SK-N-SH treated with all-trans-retinoic acid at 6 μM for 48 hours (cell line): ENCODE measurements around the gene HECTD3.
A peak's percentile ranks its signal among the peaks of the same experiment; 100 is the strongest.
"Not testable (repeated sequence)": the region's sequence is repeated elsewhere in the genome, so short reads cannot be mapped to it uniquely, and the experiment has no call there.

Source experiments
- ATAC-seq: fragments of 200-7000 bp; cut with Tn5 transposase; 3 replicates; pipeline ENCODE4 v1.9.1; 2020; ENCODE audit warnings: mild to moderate bottlenecking, moderate library complexity
- ARNTL ChIP-seq: fragments of 450-650 bp; formaldehyde crosslinking; IDR thresholded peaks from 2 replicates; pipeline ENCODE4 v1.5.0; 2020; ENCODE audit warnings: low read depth, mild to moderate bottlenecking, moderate library complexity, borderline replicate concordance
- BACH2 ChIP-seq: fragments of 250-450 bp; sonication (Bioruptor Pico); IDR thresholded peaks from 2 replicates; pipeline ENCODE4 v1.9.0; 2021; ENCODE audit warnings: mild to moderate bottlenecking, borderline replicate concordance
- CREB5 ChIP-seq: fragments of 250-450 bp; sonication (Bioruptor Pico); IDR thresholded peaks from 2 replicates; pipeline ENCODE4 v1.5.1; 2020; ENCODE audit warnings: low read depth, mild to moderate bottlenecking, moderate library complexity
- CSDC2 ChIP-seq: fragments of 250-450 bp; sonication (Bioruptor Pico); IDR thresholded peaks from 2 replicates; pipeline ENCODE4 v1.5.0; 2020; ENCODE audit warnings: mild to moderate bottlenecking, moderate library complexity
- CSRNP3 ChIP-seq: fragments of 250-450 bp; sonication (Bioruptor Pico); IDR thresholded peaks from 2 replicates; pipeline ENCODE4 v1.5.1; 2021; ENCODE audit warnings: mild to moderate bottlenecking, moderate library complexity
- ESRRG ChIP-seq: fragments of 250-450 bp; sonication (Bioruptor Pico); IDR thresholded peaks from 2 replicates; pipeline ENCODE4 v1.6.1; 2021; ENCODE audit warnings: mild to moderate bottlenecking
- GLIS3 ChIP-seq: fragments of 250-450 bp; sonication (Bioruptor Pico); IDR thresholded peaks from 2 replicates; pipeline ENCODE4 v1.5.0; 2020; ENCODE audit warnings: mild to moderate bottlenecking, moderate library complexity
- ISL1 ChIP-seq: fragments of 250-450 bp; sonication (Bioruptor Pico); IDR thresholded peaks from 2 replicates; pipeline ENCODE4 v2.1.2; 2022; ENCODE audit warnings: mild to moderate bottlenecking, moderate library complexity
- OSR1 ChIP-seq: fragments of 250-450 bp; sonication (Bioruptor Pico); IDR thresholded peaks from 2 replicates; pipeline ENCODE4 v1.8.0; 2022; ENCODE audit warnings: moderate library complexity, mild to moderate bottlenecking, inconsistent platforms
- PATZ1 ChIP-seq: fragments of 250-450 bp; sonication (Bioruptor Pico); IDR thresholded peaks from 2 replicates; pipeline ENCODE4 v1.8.0; 2020; ENCODE audit warnings: mild to moderate bottlenecking, moderate library complexity, borderline replicate concordance
- POU6F1 ChIP-seq: fragments of 250-450 bp; sonication (Bioruptor Pico); IDR thresholded peaks from 2 replicates; pipeline ENCODE4 v1.8.0; 2021; ENCODE audit warnings: low read depth, mild to moderate bottlenecking, moderate library complexity, borderline replicate concordance
- PPARA ChIP-seq: fragments of 250-450 bp; sonication (Bioruptor Pico); IDR thresholded peaks from 2 replicates; pipeline ENCODE4 v1.5.0; 2020; ENCODE audit warnings: mild to moderate bottlenecking, borderline replicate concordance
- RARB ChIP-seq: fragments of 250-450 bp; sonication (Bioruptor Pico); IDR thresholded peaks from 2 replicates; pipeline ENCODE4 v1.8.0; 2021; ENCODE audit warnings: mild to moderate bottlenecking, moderate library complexity
- SNAI2 ChIP-seq: fragments of 250-450 bp; sonication (Bioruptor Pico); IDR thresholded peaks from 2 replicates; pipeline ENCODE4 v1.5.0; 2020; ENCODE audit warnings: mild to moderate bottlenecking, moderate library complexity
- TCF4 ChIP-seq: fragments of 250-450 bp; sonication (Bioruptor Pico); IDR thresholded peaks from 2 replicates; pipeline ENCODE4 v1.8.0; 2021; ENCODE audit warnings: mild to moderate bottlenecking, moderate library complexity, borderline replicate concordance
- TOX ChIP-seq: fragments of 250-450 bp; sonication (Bioruptor Pico); IDR thresholded peaks from 2 replicates; pipeline ENCODE4 v1.8.0; 2021; ENCODE audit warnings: mild to moderate bottlenecking, moderate library complexity, borderline replicate concordance
- ZC3H10 ChIP-seq: fragments of 250-450 bp; sonication (Bioruptor Pico); IDR thresholded peaks from 2 replicates; pipeline ENCODE4 v1.5.1; 2021; ENCODE audit warnings: mild to moderate bottlenecking, moderate library complexity
- ZFP3 ChIP-seq: fragments of 250-450 bp; sonication (Bioruptor Pico); IDR thresholded peaks from 2 replicates; pipeline ENCODE4 v1.5.0; 2020; ENCODE audit warnings: mild to moderate bottlenecking, moderate library complexity
- ZNF565 ChIP-seq: fragments of 450-650 bp; formaldehyde crosslinking; conservative IDR thresholded peaks from 2 replicates; pipeline ENCODE4 v1.5.0; 2020; ENCODE audit warnings: low read depth, mild to moderate bottlenecking, moderate library complexity
- ZNF70 ChIP-seq: fragments of 450-650 bp; formaldehyde crosslinking; IDR thresholded peaks from 2 replicates; pipeline ENCODE4 v1.5.0; 2020; ENCODE audit warnings: mild to moderate bottlenecking, moderate library complexity
- ZNF8 ChIP-seq: fragments of 450-650 bp; formaldehyde crosslinking; IDR thresholded peaks from 2 replicates; pipeline ENCODE4 v1.5.0; 2020; ENCODE audit warnings: mild to moderate bottlenecking, moderate library complexity

HECTD3 gene

GRCh38 chr1:45002650-45003645 is 8.2 kb downstream of the HECTD3 start:
- TF ChIP-seq SNAI2 (CRISPR knock-in tag) = no peak
- no peak for TF ChIP-seq POU6F1
- ATAC-seq = no peak

- not testable (repeated sequence) for ATAC-seq
Observed at GRCh38 chr1:45001576-45001975, 9.5 kb downstream of the HECTD3 start.

GRCh38 chr1:45001011-45001481 is 10.1 kb downstream of the HECTD3 start:
- peak; percentile 52 for ATAC-seq
- TF ChIP-seq PPARA (CRISPR knock-in tag) = no peak
- no peak for TF ChIP-seq CSRNP3 (CRISPR knock-in tag)
- TF ChIP-seq ESRRG (CRISPR knock-in tag) = no peak
- no peak for TF ChIP-seq ISL1 (CRISPR knock-in tag)
- no peak for TF ChIP-seq GLIS3
- no peak for TF ChIP-seq CSDC2
- TF ChIP-seq ZNF8 (CRISPR knock-in tag) = no peak
- TF ChIP-seq ZNF70 (CRISPR knock-in tag) = no peak
- no peak for TF ChIP-seq ARNTL
- no peak for TF ChIP-seq ZC3H10 (CRISPR knock-in tag)
- TF ChIP-seq TCF4 (CRISPR knock-in tag) = no peak
- TF ChIP-seq ZNF565 (CRISPR knock-in tag) = no peak
- TF ChIP-seq CREB5 (CRISPR knock-in tag) = no peak
- TF ChIP-seq BACH2 (CRISPR knock-in tag) = no peak
- TF ChIP-seq SNAI2 (CRISPR knock-in tag) = no peak
- no peak for TF ChIP-seq ZFP3 (CRISPR knock-in tag)
- TF ChIP-seq TOX (CRISPR knock-in tag) = no peak
- TF ChIP-seq RARB (CRISPR knock-in tag) = no peak
- no peak for TF ChIP-seq POU6F1
- no peak for TF ChIP-seq OSR1 (CRISPR knock-in tag)

GRCh38 chr1:44999232-44999631 is 11.9 kb downstream of the HECTD3 start:
- no peak for TF ChIP-seq ARNTL
- no peak for ATAC-seq

- ATAC-seq = no peak
- TF ChIP-seq BACH2 (CRISPR knock-in tag) (no peak), GLIS3 (no peak), CREB5 (CRISPR knock-in tag) (no peak), POU6F1 (no peak), PPARA (CRISPR knock-in tag) (no peak), PATZ1 (CRISPR knock-in tag) (no peak), CSDC2 (no peak), ARNTL (no peak), ESRRG (CRISPR knock-in tag) (no peak), ISL1 (CRISPR knock-in tag) (no peak), ZNF565 (CRISPR knock-in tag) (no peak)
Observed at GRCh38 chr1:44995467-44996238, 15.5 kb downstream of the HECTD3 start.
